HUES48 (cell line): ENCODE results near the gene IRF2BPL.

Experiments
- H3K27ac ChIP-seq: one replicate; pipeline ENCODE4 v1.7.0; 2013; ENCODE audit warnings: low read depth, low read length, inconsistent platforms
- H3K27me3 ChIP-seq: 2 replicates; pipeline ENCODE4 v1.6.1; 2013; ENCODE audit warnings: mild to moderate bottlenecking, low read length; ENCODE audit not compliant: control insufficient read depth, insufficient read depth
- H3K36me3 ChIP-seq: 2 replicates; pipeline ENCODE4 v1.6.1; 2013; ENCODE audit warnings: low read length; ENCODE audit not compliant: control insufficient read depth, insufficient read depth
- H3K4me1 ChIP-seq: 2 replicates; pipeline ENCODE4 v1.6.1; 2013; ENCODE audit warnings: mild to moderate bottlenecking, low read length; ENCODE audit not compliant: control insufficient read depth, insufficient read depth
- H3K4me3 ChIP-seq: 2 replicates; pipeline ENCODE4 v1.5.1; 2013; ENCODE audit warnings: mild to moderate bottlenecking, low read depth, low read length
- H3K9ac ChIP-seq: 2 replicates; pipeline ENCODE4 v1.6.1; 2013; ENCODE audit warnings: mild to moderate bottlenecking, low read depth, low read length, moderate library complexity
- H3K9me3 ChIP-seq: 2 replicates; pipeline ENCODE4 v1.6.1; 2013; ENCODE audit warnings: low read length; ENCODE audit not compliant: control insufficient read depth, insufficient read depth

The IRF2BPL gene

DNA sequence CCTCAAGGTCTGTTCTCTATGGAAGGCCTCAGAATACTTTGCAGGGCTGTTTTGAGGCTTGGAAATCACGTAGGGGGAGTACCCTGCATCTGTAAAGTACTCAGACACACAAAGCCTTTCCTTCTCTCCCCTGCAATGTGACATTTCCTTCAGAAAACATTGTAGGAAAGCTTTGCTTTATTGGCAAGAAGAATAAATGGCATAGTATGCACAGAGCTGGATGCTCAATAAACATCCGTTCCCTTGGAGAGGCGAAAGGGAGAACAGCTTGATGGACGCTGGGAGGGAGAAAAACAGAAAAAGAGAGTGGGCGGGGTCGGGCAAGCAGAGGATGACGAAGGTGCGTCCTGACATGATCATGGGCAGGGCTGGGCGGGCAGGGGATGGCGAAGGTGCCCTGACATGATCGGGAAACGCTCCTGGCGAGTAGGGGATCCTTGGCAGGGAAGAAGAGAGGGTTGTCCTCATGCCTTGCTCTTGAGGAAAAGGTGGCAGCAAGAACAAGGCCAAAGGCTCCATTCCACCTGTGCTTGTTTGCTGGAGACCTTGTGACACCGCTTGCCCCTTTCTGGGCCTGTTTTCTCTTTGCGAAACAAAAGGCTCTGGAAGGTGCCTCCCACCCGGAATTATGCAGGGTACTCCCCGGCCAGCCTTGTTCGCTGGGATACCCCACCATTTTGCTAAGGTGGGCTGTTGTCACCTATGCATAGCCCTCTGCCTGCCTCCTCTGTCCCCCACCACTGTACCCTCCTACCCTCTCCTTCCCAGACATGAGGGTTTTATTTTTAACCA lies 21.1 kb downstream of the IRF2BPL start:
- no peak overlapping the region for H3K27ac ChIP-seq
- H3K4me3 ChIP-seq: no peak overlapping the region
- H3K36me3 ChIP-seq: no peaks in the 10 kb centered on the region
- no peak overlapping the region for H3K9ac ChIP-seq
- peaks cover 39% of the 10 kb centered on the region for H3K4me1 ChIP-seq
- H3K27me3 ChIP-seq: no peaks in the 10 kb centered on the region
- H3K9me3 ChIP-seq: no peaks in the 10 kb centered on the region

DNA sequence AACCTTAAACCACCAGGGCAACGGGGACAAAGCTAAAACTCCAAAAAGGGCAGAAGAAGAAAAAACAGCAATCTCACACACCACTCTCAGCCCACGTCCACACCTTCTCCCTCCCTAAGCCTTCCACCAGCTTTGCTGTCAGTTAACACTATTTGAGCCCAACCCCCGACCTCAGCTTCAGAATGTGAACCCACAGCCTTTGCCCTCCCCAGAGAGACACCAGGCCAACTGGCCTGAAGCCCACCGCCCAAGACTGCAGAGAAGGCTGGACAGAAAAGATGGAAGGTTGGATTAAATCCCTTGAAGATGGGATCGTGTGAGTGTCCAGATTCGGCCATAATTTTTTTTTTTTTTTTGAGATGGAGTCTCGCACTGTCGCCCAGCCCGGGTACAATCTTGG lies 22.4 kb downstream of the IRF2BPL start:
- Histone ChIP-seq H3K36me3 (no peaks in the 10 kb centered on the region), H3K9ac (no peak overlapping the region), H3K27me3 (no peaks in the 10 kb centered on the region), H3K27ac (no peak overlapping the region), H3K4me3 (no peak overlapping the region), H3K9me3 (no peaks in the 10 kb centered on the region), H3K4me1 (peaks cover 39% of the 10 kb centered on the region)

DNA sequence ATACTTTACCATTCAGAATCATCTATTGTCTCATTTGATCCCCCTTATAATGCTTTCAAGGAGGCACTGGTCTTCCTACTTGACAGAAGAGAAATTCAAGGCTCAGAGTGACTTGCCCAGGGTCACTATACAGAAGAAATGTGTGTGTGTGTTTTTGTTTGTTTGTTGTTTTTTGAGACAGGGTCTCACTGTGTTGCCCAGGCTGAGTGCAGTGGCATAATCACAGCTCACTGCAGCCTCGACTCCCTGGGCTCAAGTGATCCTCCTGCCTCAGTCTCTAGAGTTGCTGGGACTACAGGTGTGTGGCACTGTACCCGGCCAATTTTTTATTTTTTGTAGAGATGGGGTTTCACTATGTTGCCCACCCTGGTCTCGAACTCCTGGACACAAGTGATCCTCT lies 22.9 kb downstream of the IRF2BPL start:
- H3K27me3 ChIP-seq: no peaks in the 10 kb centered on the region
- peaks cover 43% of the 10 kb centered on the region for H3K4me1 ChIP-seq
- H3K36me3 ChIP-seq: no peaks in the 10 kb centered on the region
- H3K9ac ChIP-seq: no peak overlapping the region
- H3K4me3 ChIP-seq: no peak overlapping the region
- H3K9me3 ChIP-seq: no peaks in the 10 kb centered on the region
- no peak overlapping the region for H3K27ac ChIP-seq

DNA sequence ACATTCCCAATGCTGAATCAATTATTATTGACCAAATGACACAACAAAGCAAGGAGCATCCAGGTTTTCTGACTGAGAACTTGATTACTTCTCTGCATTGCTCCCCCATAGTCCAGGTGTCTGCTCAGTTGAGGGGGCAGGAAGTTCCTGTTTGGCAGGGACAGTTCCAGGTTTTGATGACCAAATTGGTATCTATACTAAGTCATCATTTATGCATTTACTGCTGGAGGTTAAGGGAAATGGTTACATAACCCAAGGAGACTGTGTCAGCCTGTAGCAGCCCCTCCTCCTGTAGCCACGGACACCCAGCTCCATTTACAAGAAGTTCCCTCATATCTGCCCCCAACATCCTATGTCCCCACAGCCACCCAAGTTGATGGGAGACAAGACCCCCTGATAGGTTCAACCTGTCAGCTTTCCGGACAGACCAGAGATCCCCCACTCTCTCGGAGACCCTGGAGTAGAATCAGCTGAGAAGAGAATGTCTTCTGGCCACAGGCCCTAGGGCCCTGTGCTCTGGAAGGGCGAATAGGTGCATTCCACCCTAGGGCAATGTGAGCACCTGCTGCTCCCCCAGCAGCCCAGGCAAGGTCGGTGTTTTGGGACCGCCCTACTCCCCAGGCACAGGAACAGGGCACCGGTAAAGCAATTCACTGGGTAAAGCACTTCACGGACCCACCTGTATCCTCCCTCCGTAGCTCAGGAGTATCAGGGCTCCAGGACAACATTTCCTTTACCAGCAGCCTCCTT lies 23.6 kb downstream of the IRF2BPL start:
- Histone ChIP-seq H3K27me3 (no peaks in the 10 kb centered on the region), H3K4me1 (peaks cover 46% of the 10 kb centered on the region), H3K9me3 (no peaks in the 10 kb centered on the region), H3K9ac (no peak overlapping the region), H3K27ac (peak overlapping the region; percentile 11), H3K4me3 (no peak overlapping the region), H3K36me3 (no peaks in the 10 kb centered on the region)

DNA sequence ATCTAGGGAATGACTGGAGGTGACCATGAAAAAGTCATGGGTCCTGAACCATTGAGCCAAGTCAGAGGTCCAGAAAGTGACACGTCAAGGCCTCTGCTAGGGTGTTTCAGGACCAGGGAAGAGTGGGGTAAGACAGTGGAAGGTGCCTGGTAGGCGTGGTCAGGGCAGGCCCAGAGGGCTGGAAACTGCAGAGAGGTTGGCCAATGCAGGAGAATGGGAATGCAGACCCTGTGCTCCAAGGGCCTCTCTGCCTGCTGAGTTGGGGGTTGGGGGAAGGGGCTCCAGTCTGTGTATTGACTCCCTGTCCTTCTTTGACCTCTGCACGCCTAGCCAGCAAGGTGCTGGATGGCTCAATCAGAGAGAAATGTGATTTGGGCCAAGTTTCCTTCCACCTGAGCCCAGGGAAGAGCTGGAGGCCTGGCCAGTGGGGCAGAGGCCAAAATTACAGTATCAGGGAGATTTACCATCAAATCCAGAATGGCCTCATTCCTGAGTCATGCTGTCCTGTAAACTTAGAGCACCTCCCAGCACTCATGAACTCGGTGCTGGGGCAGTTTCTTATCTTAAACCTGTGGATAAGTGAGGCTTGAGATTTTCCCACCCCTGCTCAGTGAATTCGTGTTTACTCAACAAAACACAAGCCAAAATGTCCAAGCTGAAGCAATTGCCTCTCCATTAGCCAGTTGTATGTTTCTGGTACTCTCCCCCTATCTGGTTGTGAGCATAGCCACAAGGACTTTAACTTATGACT lies 24.4 kb downstream of the IRF2BPL start:
- Histone ChIP-seq H3K27ac (peak overlapping the region; percentile 11), H3K4me1 (peaks cover 46% of the 10 kb centered on the region), H3K4me3 (no peak overlapping the region), H3K36me3 (no peaks in the 10 kb centered on the region), H3K9ac (no peak overlapping the region), H3K9me3 (no peaks in the 10 kb centered on the region), H3K27me3 (no peaks in the 10 kb centered on the region)

DNA sequence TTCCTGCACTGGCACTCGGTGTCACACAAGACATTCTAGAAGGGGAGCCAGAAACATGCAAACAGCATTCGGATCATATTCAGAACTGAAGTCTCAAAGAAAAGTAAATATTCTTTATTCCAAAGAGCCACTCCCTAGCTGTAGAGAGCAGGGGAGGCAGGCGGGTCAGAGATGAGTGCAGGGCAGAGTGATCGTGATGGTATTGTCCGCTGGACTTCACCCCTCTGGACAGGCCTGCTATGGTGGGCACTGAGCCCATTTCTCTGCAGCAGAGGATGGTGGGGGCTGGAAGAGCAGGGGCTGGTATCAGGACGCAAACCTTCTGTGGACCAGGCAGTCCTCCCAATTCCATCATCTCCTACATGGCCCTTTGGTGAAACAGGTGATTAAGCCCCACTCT lies 25.6 kb downstream of the IRF2BPL start:
- no peak overlapping the region for H3K9ac ChIP-seq
- no peaks in the 10 kb centered on the region for H3K27me3 ChIP-seq
- H3K4me3 ChIP-seq: no peak overlapping the region
- no peaks in the 10 kb centered on the region for H3K9me3 ChIP-seq
- no peak overlapping the region for H3K27ac ChIP-seq
- H3K4me1 ChIP-seq: peaks cover 42% of the 10 kb centered on the region
- H3K36me3 ChIP-seq: no peaks in the 10 kb centered on the region

DNA sequence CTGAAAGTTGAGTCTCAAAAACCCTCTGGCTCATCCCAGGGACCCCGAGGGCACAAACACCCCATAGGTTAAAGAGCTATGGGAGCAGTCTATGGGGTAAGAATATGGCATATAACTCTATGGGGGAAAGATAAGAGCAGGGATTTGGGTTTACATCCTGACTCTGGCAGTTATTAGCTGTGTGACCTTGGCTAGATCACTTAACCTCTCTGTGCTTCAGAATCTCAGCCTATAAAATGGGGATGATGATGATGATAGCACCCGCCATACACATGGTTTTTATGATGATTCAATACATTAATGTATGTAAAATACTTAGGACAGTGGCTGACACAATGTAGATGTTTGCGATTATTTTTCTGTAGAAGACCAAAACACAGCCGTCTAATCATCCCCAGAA lies 26.2 kb downstream of the IRF2BPL start:
- H3K4me3 ChIP-seq: no peak overlapping the region
- no peak overlapping the region for H3K9ac ChIP-seq
- H3K4me1 ChIP-seq: peaks cover 39% of the 10 kb centered on the region
- no peak overlapping the region for H3K27ac ChIP-seq
- no peaks in the 10 kb centered on the region for H3K27me3 ChIP-seq
- no peaks in the 10 kb centered on the region for H3K36me3 ChIP-seq
- H3K9me3 ChIP-seq: no peaks in the 10 kb centered on the region

DNA sequence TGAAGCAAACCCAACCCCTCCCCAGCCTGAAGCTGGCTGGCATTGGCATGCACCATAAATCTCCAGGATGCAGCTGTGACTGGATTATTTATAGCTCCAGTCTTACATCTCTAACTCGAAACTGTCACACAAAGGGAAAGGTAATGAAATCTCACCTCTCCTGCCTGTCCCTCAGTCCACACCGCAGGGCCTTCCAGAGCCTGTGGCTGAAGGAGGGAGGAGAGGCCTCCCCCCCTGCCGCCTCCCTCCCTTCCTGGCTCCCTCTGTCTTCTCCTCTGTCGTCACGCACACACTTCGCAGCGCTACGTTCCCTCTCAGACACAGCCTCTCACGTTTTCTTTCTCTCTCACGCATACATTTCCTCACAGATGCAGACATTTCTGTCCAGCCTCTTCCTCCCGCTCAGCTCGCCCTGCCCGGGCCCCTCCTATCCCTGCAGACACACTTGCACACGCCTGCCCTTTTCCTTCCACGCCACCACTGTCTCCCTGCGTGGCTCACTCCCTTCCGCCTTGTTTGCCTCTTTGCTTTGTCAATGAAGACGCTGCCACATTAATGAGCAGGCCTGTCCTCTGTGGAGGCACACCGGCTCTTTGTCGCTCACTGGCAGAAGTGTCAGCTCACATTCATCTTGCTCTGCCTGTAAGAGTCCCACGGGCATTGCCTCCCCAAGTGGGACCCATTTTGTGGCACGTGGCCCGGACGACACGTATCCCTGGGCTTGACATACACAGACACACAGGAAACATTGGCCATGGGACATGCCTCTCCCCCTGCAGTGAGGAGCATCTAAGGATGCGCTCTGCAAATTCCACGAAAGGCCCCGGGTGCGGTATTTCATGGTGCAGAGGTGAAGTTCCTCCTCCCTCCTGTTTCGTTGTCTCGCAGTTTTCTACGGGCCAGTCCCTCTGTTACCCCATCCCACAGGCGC lies 27.9 kb downstream of the IRF2BPL start:
- Histone ChIP-seq H3K36me3 (no peaks in the 10 kb centered on the region), H3K27ac (no peak overlapping the region), H3K4me3 (no peak overlapping the region), H3K4me1 (peaks cover 45% of the 10 kb centered on the region), H3K9ac (no peak overlapping the region), H3K27me3 (no peaks in the 10 kb centered on the region), H3K9me3 (no peaks in the 10 kb centered on the region)

DNA sequence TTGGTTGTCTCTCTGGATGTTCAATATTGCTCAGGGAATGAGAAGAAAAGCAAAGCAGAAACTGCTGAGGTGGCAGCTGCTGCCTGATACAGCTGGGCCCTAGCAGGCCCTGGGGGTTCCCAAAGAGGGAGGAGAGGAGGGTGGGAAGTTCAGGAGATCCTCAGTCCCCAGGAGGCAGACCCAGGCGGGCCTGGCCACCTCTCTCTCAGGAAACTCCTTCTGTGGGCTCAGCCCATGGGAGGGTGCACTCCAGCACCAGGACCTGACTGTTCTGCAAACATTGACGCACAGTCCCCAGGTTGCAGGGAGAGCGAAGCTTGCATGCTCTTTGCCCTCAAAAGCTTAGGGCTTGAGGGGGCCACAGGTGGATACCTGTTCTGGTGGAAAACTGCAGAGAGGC lies 29.6 kb downstream of the IRF2BPL start:
- H3K27ac ChIP-seq: no peak overlapping the region

DNA sequence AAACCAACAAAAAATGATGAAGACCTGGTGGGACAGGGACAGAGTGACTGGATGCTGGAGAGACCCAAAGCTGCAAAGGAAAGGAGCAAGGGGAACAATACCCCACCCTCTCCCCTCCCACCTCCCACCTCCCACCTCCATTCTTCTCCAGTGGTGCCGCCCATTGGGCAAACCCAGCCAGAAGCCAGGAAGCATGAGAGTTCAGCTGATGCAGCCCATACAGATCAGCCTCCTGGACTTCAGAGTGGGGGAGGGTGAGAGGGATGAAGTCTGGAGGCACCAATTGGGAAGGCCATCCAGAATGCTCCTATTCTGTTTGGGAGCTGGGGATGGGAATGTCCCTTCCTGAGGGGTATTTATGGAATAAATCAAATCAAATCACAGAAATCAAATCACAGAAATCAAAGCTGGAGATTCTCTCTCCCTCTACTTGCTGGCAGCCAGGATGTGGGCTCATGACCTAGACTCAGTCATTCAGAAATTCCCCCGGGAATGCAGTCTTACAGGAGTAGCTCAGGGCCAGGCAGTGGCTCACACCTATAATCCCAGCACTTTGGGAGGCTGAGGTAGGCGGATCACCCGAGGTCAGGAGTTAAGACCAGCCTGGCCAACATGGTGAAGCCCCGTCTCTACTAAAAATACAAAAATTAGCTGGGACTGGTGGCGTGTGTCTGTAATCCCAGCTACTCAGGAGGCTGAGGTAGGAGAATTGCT lies 31.1 kb downstream of the IRF2BPL start:
- Histone ChIP-seq H3K27me3 (no peaks in the 10 kb centered on the region), H3K9ac (no peak overlapping the region), H3K36me3 (no peaks in the 10 kb centered on the region), H3K27ac (no peak overlapping the region), H3K9me3 (no peaks in the 10 kb centered on the region), H3K4me3 (no peak overlapping the region), H3K4me1 (peaks cover 38% of the 10 kb centered on the region)

More for the DNA sequence above, 29.6 kb downstream of the IRF2BPL start:
- Histone ChIP-seq H3K4me3 (no peak overlapping the region), H3K9me3 (no peaks in the 10 kb centered on the region), H3K4me1 (peaks cover 40% of the 10 kb centered on the region), H3K36me3 (no peaks in the 10 kb centered on the region), H3K27me3 (no peaks in the 10 kb centered on the region), H3K9ac (no peak overlapping the region)
